GM23248 (cell line): ENCODE results near the gene SYK. TPM values are rescaled to one million over a fixed set of nuclear protein-coding genes. Genes with fewer than 3 reads are reported as not detected.
A peak's percentile ranks its signal among the peaks of the same experiment; 100 is the strongest.
"Not testable (repeated sequence)": the region's sequence is repeated elsewhere in the genome, so short reads cannot be mapped to it uniquely, and the experiment has no call there.

Source experiments
- DNase-seq: peaks from one replicate; pipeline ENCODE4 v3.0.0-alpha.2; 2015
- H2AFZ ChIP-seq: fragments of 200-600 bp; sonication (generic); 2 replicates; pipeline ENCODE4 v1.6.1; 2016; ENCODE audit warnings: antibody characterized with exemption
- H3F3A ChIP-seq: fragments of 200-600 bp; sonication (generic); 2 replicates; pipeline ENCODE4 v1.6.1; 2016; ENCODE audit warnings: mild to moderate bottlenecking, antibody characterized with exemption, mixed run types; ENCODE audit not compliant: insufficient read depth
- H3K27ac ChIP-seq: fragments of 200-600 bp; sonication (generic); 2 replicates; pipeline ENCODE4 v1.5.1; 2016; ENCODE audit warnings: mild to moderate bottlenecking
- H3K27me3 ChIP-seq: fragments of 200-600 bp; sonication (generic); replicated peaks from 2 replicates; pipeline ENCODE4 v1.6.1; 2016; ENCODE audit warnings: mild to moderate bottlenecking; ENCODE audit not compliant: insufficient read depth
- H3K36me3 ChIP-seq: fragments of 200-600 bp; sonication (generic); 2 replicates; pipeline ENCODE4 v1.6.1; 2016; ENCODE audit warnings: low read depth, mild to moderate bottlenecking
- H3K4me1 ChIP-seq: fragments of 200-600 bp; sonication (generic); 2 replicates; pipeline ENCODE4 v1.6.1; 2016; ENCODE audit warnings: mild to moderate bottlenecking; ENCODE audit not compliant: insufficient read depth
- H3K4me2 ChIP-seq: fragments of 200-600 bp; sonication (generic); one replicate; pipeline ENCODE4 v1.6.1; 2016; ENCODE audit warnings: mild to moderate bottlenecking; ENCODE audit not compliant: unreplicated experiment
- H3K4me3 ChIP-seq: fragments of 200-600 bp; sonication (generic); 2 replicates; pipeline ENCODE4 v1.5.1; 2016; ENCODE audit warnings: mild to moderate bottlenecking
- H3K79me2 ChIP-seq: fragments of 200-600 bp; sonication (generic); 2 replicates; pipeline ENCODE4 v1.6.1; 2016; ENCODE audit warnings: mild to moderate bottlenecking; ENCODE audit not compliant: insufficient read depth
- H3K9ac ChIP-seq: fragments of 200-600 bp; sonication (generic); 2 replicates; pipeline ENCODE4 v1.6.1; 2016; ENCODE audit warnings: mild to moderate bottlenecking
- H3K9me2 ChIP-seq: fragments of 200-600 bp; sonication (generic); 2 replicates; pipeline ENCODE4 v1.6.1; 2016; ENCODE audit warnings: mixed run types, mild to moderate bottlenecking, moderate library complexity; ENCODE audit not compliant: insufficient read depth
- H3K9me3 ChIP-seq: fragments of 200-600 bp; sonication (generic); one replicate; pipeline ENCODE4 v1.6.1; 2017; ENCODE audit warnings: low read depth
- H4K20me1 ChIP-seq: fragments of 200-600 bp; sonication (generic); 2 replicates; pipeline ENCODE4 v1.6.0; 2016; ENCODE audit not compliant: insufficient read depth
- EZH2 ChIP-seq: fragments of 200-600 bp; sonication (generic); IDR thresholded peaks from 2 replicates; pipeline ENCODE4 v1.6.1; 2018; ENCODE audit warnings: antibody characterized with exemption, mild to moderate bottlenecking; ENCODE audit not compliant: insufficient read depth, poor library complexity, severe bottlenecking
- EZH2phosphoT487 ChIP-seq: fragments of 200-600 bp; sonication (generic); IDR thresholded peaks from 2 replicates; pipeline ENCODE4 v1.6.1; 2018; ENCODE audit warnings: antibody characterized with exemption, moderate library complexity, mild to moderate bottlenecking, low read depth; ENCODE audit not compliant: insufficient read depth
- WGBS, 2 experiments: methylation state at CpG; one replicate each; pipeline ENCODE4 v1.1.6; 2015 to 2017; ENCODE audit warnings: low lambda C conversion rate in 2 of 2, low coverage in 1 of 2; ENCODE audit errors: missing lambda C conversion rate in 2 of 2; 5-methylcytosine and 5-hydroxymethylcytosine counted together
- in situ Hi-C: fragments of 300-500 bp; cut with MboI; formaldehyde crosslinking; loops from 2 replicates; pipeline ENCODE4 v1.15.0; 2020
- polyA plus RNA-seq: library from polyadenylated mRNA; unstranded; fragments of >200 nt; fragmentation: Nextera tagmentation; extraction: Ambion mirVana; gene quantifications from 2 replicates; pipeline ENCODE4 v1.2.1, GENCODE V29; 2016
- total RNA-seq: library from RNA; depleted of rRNA; stranded (reverse); fragments of >200 nt; shearing (Covaris generic); gene quantifications from 2 replicates; pipeline ENCODE4 v1.2.3, GENCODE V29; 2014; rRNA removed

Gene SYK
- total RNA-seq (not detected in 2 replicates), polyA plus RNA-seq (0.18 TPM in 1 of 2 replicates, not detected in the other)

DNA sequence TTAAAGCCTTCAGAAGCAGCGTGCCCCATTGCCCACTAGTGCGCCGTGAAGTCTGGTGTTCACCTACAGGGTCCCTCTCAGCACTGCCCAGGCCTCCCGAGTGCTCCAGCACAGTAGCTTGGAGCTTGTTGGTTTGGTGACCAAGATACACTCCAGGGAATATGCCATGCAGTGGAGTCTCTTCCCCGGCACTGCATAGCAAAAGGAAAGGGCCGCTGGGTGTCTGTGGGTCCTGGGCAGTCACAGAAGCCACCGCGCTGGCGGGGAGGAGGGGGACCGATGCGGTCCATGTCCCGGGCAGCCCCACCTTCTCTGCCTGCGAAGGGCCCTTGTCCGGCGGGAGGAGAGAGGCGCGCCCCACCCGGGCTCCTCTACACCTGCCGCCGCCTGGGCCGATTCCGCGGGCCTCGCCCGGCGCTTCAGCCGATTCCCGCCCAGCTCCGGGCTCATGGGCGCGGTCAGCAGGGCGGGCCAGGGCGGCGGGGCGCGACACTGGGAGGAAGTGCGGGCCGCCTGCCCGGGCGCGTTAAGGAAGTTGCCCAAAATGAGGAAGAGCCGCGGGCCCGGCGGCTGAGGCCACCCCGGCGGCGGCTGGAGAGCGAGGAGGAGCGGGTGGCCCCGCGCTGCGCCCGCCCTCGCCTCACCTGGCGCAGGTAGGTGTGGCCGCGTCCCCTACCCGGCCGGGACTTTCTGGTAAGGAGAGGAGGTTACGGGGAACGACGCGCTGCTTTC is at the start of gene SYK:
Gene SYK (plus strand): TSS at position 579 of the 732 bp plus-strand sequence. CDS start 42,080 bp downstream, outside the sequence.
- TF ChIP-seq EZH2 = no peak
- no peak for TF ChIP-seq EZH2phosphoT487
- no peaks in the 10 kb centered on the region for H3K79me2 ChIP-seq
- no peak within 1 kb of the TSS for H3K4me2 ChIP-seq
- H3K36me3 ChIP-seq = no peaks in the 10 kb centered on the region
- WGBS, 2 experiments = 5 to 7% methylated on average over 39 to 53 of the region's 64 CpGs
- no peak within 1 kb of the TSS for H2AFZ ChIP-seq
- H4K20me1 ChIP-seq = no peaks in the 10 kb centered on the region
- H3K27ac ChIP-seq = no peak within 1 kb of the TSS
- DNase-seq = no peak
- no peaks in the 10 kb centered on the region for H3K4me1 ChIP-seq
- H3K9me3 ChIP-seq = no peaks in the 10 kb centered on the region
- no peaks in the 10 kb centered on the region for H3F3A ChIP-seq
- no peaks in the 10 kb centered on the region for H3K9me2 ChIP-seq
- no peak within 1 kb of the TSS for H3K9ac ChIP-seq
- in situ Hi-C loops = no loop called here
- no peak within 1 kb of the TSS for H3K4me3 ChIP-seq
- H3K27me3 ChIP-seq = peaks cover 38% of the 10 kb centered on the region

DNA sequence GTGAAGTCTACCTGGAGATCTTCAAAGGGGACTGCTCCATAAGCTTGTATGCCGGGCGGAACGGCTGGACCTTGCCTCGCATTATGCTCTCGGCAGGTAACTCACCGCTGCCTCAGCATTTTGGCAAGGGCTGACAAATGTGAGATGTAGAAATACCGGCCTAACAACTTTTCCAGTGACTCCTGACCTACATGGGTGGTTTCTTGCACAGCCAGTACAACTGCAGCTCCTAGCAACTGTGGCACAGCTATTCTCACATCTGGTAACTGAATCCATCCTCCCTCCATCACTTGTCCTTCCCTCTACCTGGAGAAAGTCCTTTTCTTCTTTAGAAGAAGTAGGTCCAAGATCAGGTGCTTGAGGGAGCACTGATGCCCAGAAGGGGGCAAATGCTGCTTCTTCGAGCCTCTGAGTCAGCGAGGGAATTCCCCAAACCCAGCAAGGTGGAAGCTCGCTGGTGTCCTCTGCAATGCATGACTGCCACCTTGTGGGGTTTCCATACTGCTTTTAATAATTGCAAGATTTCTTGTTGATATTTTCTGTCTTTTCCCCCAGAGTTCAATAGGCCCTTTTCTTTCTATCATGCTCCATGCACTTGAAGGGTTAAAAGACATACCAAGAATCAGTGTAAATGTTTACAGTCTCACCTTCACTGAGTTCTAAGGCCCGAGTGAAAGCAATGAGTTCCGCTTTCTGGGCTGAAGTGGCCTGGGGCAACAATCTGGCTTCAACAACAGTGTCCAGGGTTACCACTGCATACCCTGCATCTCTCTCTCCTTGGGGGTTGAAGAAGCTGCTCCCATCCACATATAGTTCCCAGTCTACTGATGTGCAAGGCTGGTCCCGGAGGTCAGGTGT is 45.9 kb upstream of the SYK start:
- 43% methylated on average over 13 of the region's 13 CpGs for WGBS, 2 experiments
- H3K4me1 ChIP-seq, H3K9ac ChIP-seq, H2AFZ ChIP-seq, H3K4me2 ChIP-seq, H3F3A ChIP-seq, H3K27ac ChIP-seq, H3K79me2 ChIP-seq, H3K36me3 ChIP-seq, H3K27me3 ChIP-seq, in situ Hi-C loops, H3K4me3 ChIP-seq, H3K9me2 ChIP-seq, H4K20me1 ChIP-seq, H3K9me3 ChIP-seq: not testable (repeated sequence)
- DNase-seq = peak; percentile 33

DNA sequence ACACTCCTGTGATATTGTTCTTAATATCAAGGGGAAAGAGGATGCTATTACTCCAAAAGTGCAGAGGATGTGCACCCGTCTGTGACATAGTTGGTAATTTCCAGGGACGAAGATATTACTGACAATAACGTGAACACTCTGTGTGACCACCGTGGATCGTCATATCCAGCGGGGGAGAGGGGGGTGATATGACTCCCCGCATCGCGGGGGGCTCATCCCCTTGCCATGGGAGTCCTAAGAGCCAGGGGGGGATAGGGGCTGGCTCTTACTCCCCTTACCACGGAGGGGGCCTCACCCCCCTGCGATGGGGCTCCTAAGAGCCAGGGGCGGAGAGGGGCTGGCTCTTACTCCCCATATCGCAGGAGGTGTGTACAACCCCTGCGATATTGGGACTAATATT is 41.0 kb upstream of the SYK start:
- H3K9me3 ChIP-seq, H3K9me2 ChIP-seq, H3K4me3 ChIP-seq, H3F3A ChIP-seq, H3K79me2 ChIP-seq, H3K4me1 ChIP-seq, in situ Hi-C loops, H3K4me2 ChIP-seq, H3K9ac ChIP-seq, DNase-seq, H3K36me3 ChIP-seq, H4K20me1 ChIP-seq, H3K27ac ChIP-seq, H3K27me3 ChIP-seq, H2AFZ ChIP-seq: not testable (repeated sequence)
- 58 to 67% methylated on average over 6 to 14 of the region's 14 CpGs for WGBS, 2 experiments

DNA sequence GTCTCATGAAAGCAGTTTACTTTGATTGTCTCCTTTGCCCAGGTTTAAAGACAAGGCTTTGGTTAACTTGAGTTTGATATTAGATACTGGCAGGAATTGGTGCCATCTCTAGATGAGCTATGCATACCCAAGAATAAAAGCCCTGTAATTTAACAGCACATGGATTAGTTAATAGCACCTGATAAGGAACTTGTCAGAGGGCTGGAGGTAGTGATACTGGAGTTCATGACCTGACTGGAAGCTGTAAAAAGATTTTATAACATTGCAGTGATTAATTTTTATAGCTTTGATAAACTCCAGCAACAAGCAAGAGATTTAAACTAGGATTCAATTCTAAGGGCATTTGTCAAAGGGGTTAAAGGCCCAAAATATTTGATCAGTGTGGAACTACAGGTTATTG is 34.9 kb upstream of the SYK start:
- Histone ChIP-seq H4K20me1 (no peaks in the 10 kb centered on the region), H3K4me1 (no peaks in the 10 kb centered on the region), H3K4me3 (no peak overlapping the region), H2AFZ (no peak overlapping the region), H3K9me2 (no peaks in the 10 kb centered on the region), H3F3A (no peaks in the 10 kb centered on the region), H3K9me3 (peaks cover 4% of the 10 kb centered on the region), H3K79me2 (no peaks in the 10 kb centered on the region), H3K9ac (no peak overlapping the region), H3K36me3 (no peaks in the 10 kb centered on the region), H3K4me2 (no peak overlapping the region), H3K27me3 (no peaks in the 10 kb centered on the region), H3K27ac (no peak overlapping the region)
- no peak for DNase-seq
- in situ Hi-C loops = no loop called here
- TF ChIP-seq EZH2phosphoT487 (no peak), EZH2 (no peak)
